HG03378 (cell line): ENCODE measurements around the gene HBA1.
"Not testable (repeated sequence)": the region's sequence is repeated elsewhere in the genome, so short reads cannot be mapped to it uniquely, and the experiment has no call there.

Source experiments
- ATAC-seq: cut with Tn5 transposase; IDR thresholded peaks from one replicate; pipeline ENCODE4 v1.9.1; 2021; ENCODE audit warnings: mild to moderate bottlenecking, moderate library complexity; ENCODE audit not compliant: unreplicated experiment

The HBA1 gene

DNA sequence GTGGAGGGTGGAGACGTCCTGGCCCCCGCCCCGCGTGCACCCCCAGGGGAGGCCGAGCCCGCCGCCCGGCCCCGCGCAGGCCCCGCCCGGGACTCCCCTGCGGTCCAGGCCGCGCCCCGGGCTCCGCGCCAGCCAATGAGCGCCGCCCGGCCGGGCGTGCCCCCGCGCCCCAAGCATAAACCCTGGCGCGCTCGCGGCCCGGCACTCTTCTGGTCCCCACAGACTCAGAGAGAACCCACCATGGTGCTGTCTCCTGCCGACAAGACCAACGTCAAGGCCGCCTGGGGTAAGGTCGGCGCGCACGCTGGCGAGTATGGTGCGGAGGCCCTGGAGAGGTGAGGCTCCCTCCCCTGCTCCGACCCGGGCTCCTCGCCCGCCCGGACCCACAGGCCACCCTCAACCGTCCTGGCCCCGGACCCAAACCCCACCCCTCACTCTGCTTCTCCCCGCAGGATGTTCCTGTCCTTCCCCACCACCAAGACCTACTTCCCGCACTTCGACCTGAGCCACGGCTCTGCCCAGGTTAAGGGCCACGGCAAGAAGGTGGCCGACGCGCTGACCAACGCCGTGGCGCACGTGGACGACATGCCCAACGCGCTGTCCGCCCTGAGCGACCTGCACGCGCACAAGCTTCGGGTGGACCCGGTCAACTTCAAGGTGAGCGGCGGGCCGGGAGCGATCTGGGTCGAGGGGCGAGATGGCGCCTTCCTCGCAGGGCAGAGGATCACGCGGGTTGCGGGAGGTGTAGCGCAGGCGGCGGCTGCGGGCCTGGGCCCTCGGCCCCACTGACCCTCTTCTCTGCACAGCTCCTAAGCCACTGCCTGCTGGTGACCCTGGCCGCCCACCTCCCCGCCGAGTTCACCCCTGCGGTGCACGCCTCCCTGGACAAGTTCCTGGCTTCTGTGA is at the start of gene HBA1:
Gene HBA1 (plus strand): TSS at position 204 of the 906 bp plus-strand sequence. CDS start 37 bp downstream, at position 241.
- not testable (repeated sequence) for ATAC-seq

DNA sequence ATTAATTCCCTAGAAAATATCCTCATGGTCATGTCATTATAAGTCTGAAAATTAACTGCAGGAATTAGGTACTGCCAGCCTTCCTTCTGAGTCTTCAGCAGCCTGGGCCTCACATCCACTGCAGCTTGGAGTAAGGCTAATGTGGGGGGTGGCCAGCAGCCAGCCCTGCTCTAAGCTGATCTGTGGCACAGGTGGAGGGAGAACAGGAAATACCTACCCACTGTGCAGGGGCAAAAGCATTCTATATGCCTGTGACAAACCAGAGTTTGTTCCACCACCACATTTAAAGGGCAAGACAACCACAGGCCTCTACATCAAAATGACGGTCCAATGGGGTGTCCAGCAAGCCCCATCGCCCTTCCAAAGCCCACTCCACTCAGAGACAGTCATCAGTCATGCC is 47.4 kb upstream of the HBA1 start:
- ATAC-seq = no peak

DNA sequence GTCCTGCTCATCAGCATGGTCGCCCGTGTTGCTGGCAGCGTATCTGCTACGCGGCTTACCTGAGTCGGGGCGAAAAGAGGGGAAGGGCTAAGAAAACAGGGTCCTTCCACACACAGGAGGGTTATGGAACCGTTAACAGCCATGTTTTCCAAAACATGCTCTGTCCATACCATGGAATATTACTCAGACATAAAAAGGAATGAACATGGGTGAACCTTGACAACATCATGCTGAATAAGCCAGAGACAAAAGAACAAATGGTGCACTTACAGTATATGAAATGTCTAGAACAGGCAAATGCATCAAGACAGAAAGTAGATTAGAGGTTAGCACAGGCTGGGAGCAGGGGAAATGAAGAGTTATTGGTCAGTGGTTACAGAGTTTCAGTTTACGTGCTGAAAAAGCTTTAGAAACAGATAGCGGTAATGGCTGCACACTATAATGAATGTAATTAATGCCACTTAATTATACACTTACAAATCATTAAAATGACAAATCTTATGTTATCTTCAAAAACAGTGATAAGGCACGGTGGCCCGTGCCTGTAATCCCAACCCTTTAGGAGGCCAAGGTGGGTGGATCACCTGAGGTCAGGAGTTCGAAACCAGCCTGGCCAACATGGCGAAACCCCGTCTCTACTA is 45.8 kb upstream of the HBA1 start:
- no peak for ATAC-seq

DNA sequence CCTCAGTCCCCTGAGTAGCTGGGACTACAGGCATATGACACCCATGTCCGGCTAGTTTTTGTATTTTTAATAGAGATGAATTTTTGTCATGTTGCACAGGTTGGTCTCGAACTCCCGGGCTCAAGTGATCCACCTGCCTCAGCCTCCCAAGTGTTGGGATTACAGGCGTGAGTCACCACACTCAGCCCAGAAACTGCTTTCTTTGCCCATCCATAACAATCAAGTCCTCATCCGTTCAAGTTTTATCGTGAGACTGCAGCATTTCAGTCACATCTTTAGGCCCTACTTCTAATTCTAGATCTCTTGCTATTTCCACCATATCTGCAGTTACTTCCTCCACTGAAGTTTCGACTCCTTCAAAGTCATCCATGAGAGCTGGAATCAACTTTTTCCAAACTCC is 44.4 kb upstream of the HBA1 start:
- ATAC-seq = no peak

DNA sequence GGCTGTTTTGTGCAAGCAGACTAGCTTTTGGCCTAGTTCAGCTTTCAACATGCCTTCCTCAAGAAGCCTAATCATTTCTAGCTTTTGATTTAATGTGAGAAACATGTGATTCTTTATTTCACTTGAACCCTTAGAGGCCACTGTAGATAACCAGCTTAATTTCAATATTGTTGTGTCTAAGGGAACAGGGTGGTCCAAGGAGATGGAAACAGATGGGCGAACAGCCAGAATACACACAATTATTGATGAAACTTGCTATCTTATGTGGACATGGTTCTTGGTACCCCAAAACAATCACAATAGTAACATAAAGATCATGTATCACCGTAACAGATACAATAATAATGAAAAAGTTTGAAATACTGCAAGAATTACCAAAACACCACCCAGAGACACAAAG is 42.8 kb upstream of the HBA1 start:
- ATAC-seq = no peak

DNA sequence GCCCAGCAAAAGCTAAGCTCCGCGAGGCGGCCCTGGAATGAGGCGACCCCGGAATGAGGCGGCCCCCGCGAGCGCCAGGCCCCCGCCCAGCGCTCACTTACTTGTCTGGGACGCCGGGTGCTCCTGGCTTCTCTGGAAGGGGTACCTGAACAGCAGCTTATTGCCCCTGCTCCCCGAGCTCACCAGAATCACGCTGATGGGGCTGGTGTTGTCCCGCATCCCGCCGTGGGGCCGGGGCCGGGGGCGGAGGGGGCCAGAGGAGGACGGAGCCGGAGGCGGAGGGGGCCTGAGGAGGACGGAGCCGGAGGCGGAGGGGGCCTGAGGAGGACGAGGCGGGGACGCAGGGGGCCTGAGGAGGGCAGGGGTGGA is 38.4 kb upstream of the HBA1 start:
- no peak for ATAC-seq

DNA sequence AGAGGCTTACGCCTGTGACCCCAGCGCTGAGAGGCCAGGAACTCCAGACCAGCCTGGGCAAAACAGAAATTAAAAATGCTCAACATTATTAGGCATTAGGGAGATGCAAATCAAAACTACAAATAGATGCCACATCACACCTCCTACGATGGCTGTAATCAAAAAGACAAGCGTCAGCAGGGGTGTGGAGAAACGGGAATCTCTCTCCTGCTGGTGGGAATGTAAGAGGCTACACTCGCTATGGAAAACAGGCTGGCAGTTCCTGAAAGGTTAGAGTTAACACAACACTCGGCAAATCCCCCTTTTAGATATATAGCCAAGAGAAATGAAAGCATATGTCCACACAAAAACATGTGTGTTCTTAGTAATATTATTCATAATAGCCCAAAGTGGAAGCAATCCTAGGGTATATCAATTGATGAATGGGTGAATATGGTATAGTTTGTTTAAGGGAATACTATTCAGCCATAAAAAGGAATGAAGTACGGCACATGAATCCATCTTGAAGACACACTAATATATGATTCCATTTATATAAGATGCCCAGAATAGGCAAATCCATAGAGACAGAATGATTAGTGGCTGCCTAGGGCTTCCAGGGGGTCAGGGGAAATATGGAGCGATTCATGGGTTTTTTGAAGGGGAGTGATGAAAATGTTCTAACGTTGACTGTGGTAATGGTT is 36.2 kb upstream of the HBA1 start:
- ATAC-seq = no peak

DNA sequence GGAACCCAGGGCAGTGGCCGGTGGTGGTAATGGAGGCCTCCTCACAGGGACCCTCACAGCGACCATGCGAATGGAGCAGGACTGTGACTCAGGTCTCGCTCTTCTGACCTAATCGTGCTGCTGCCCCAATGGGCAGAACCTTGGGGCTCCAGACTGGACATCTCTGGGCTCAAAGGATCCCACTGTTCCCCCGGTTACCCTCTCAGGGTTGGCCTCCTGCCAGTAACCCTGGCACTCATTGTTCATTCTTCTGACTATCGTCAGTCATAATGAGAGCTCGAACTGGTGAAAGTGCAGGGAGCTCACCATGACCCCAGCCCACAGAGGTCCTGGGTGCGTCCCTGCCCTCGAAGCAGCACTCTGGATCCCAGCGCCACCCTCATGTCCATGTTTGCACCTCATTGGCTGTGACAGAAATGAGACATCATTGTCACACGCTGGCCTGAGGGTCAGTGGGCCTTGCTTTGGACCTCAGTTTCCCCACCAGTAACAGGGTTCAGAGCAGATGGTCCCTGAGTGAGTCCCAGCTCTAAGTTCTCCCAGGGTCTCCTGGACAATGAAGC is 34.0 kb upstream of the HBA1 start:
- no peak for ATAC-seq

DNA sequence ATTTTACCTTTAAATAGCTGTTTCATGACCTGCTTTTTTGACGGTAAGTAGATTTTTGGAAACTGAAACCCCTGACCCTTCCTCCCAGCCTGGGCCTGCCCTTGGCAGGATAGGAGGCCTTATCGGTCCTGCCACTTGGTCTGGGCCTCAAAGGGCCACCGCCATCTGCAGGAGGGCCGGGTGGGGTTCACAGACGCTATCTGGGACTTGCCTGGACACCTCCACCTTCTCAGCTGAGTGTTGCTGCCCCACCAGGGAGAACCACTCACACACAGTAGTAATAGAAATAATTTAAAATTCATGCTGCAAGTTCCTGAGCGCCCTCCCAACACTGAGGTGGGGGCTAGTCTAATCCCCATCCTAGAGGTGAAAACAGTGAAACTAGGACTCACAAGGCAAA is 33.4 kb upstream of the HBA1 start:
- no peak for ATAC-seq

DNA sequence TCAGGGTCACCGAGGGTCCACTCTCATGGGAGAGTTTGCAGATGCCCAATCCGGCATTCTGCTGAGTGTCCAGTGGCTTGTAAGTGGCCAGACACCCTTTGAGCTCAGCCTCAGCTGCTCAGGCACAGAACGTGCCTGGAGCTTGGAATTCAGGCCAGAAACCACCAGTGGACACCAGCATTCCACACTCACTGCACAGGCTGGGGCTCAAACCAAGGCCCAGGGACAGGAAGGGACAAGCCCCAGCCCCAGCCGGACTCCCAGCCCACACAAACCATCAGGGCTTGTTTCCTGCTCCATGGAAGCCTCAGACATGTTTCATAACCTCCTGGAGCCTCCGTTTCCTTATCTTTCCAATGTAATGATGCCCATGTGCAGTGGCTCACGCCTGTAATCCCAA is 33.0 kb upstream of the HBA1 start:
- ATAC-seq = no peak

DNA sequence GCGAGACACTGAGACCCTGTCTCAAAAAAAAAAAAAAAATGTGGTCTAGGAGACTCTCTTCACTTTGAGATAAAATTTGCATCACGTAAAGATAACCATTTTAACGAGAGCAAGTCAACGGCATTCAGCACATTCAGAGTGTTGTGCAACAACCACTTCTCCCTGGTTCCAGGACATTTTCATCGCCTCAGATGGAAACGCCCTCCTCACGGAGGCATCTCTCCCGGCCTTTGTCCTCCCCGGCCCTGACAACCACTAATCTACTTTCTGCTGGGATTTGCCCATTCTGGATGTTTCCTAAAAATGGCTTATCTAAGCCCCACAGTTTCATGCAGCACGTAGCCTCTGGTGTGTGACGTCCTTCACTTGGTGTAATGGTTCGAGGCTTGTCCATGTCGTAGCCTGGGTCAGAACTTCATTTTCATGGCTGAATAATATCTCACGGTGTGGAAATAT is 31.7 kb upstream of the HBA1 start:
- no peak for ATAC-seq

DNA sequence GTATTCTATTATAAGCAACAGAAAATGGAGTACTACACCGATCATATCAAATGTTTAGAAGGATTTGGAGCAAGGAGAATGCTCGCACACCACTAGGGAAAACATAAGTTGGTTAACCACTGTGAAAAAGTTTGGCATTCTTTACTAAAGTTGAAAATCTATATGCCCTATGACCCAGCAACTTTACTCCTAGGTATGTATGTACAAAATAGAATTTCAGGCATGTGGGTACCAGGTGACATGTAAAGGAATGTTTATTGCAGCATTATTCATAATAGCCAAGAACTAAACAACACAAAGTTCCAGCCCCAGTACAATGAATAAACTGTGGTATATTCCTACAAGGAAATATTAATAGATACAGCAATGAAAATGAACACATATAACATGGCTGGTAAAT is 29.8 kb upstream of the HBA1 start:
- no peak for ATAC-seq

DNA sequence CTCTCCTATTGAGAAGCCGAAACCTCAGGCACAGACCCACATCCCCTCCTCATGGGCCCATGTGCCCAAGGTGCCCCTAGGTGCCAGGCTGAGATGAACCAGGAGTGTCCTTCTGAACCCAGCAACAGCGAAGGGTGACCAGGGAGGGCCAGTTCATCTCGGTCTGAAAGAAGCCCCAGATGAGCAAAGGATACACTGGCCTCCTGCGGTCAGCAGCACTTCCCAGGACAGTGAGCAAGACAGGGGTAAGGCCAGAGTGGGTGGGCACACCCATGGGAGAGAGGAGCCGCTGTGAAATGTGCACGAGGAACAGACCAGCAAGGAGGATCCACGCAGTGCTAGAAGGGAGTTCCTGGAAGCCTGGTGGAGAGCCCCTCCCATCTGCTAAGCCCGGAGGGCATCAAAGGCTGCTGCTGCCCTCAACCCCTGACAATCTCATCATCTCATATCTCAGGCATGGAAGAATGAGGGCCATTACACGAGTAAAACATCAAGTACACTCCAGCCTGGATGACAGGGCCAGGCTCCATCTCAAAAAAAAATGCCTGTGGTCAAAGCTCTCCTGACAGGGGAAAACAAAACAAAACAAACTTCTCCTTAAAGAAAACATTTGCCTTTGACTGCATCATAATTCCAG is 27.3 kb upstream of the HBA1 start:
- ATAC-seq = no peak

DNA sequence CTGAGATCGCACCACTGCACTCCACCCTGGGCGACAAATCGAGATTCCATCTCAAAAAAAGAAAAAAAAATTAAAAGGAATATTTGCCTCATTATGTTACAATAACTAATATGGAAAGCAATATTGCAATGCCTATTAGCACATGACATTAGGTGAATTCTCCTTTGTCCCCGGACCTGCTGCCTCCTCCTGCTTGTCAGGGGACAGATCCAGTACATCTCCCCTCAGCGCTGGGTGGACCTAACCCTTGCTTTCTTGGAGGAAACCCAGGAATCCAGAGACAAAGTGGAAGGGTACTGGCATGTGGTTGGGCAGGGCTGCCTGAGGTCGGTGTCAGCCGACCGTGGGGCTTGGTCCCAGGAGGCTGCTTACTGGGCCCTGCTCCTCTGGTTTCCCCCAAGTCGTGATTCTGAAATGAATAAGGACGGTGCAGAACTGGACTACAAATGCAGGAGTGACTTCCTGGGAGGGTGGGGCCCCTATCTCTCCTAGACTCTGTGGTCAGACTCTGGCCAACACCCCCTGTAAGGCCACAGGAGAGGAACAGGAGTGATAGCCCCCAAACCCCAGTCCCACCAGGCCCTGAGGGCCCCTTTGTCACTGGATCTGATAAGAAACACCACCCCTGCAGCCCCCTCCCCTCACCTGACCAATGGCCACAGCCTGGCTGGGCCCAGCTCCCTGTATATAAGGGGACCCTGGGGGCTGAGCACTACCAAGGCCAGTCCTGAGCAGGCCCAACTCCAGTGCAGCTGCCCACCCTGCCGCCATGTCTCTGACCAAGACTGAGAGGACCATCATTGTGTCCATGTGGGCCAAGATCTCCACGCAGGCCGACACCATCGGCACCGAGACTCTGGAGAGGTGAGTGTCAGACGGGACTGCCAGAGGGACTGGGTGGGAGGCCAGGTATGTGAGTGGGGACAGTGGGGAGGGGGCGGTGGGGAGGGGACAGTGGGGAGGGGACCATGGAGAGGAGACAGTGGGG is 24.0 kb upstream of the HBA1 start, which contains the start of gene HBZ:
Gene HBZ (plus strand): TSS at position 504 of the 988 bp plus-strand sequence. CDS start 266 bp downstream, at position 770.
- ATAC-seq = no peak

DNA sequence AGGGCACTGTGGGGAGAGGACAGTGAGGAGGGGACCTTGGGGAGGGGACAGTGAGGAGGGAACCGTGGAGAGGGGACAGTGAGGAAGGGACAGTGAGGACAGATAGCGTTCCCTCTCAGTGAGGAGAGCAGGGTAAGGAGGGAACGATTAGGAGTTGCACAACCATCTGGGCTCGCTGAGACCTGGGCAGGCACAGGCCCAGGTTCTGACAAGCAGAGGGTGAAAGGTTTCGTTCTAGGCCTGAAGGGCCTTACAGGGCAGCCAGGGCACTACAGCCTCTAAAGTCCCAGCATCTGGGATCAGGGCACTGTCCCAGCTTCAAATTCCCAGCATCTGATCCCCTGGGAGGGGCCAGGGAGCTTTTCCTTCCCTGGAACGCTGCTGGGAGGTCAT is 23.4 kb upstream of the HBA1 start:
- not testable (repeated sequence) for ATAC-seq

DNA sequence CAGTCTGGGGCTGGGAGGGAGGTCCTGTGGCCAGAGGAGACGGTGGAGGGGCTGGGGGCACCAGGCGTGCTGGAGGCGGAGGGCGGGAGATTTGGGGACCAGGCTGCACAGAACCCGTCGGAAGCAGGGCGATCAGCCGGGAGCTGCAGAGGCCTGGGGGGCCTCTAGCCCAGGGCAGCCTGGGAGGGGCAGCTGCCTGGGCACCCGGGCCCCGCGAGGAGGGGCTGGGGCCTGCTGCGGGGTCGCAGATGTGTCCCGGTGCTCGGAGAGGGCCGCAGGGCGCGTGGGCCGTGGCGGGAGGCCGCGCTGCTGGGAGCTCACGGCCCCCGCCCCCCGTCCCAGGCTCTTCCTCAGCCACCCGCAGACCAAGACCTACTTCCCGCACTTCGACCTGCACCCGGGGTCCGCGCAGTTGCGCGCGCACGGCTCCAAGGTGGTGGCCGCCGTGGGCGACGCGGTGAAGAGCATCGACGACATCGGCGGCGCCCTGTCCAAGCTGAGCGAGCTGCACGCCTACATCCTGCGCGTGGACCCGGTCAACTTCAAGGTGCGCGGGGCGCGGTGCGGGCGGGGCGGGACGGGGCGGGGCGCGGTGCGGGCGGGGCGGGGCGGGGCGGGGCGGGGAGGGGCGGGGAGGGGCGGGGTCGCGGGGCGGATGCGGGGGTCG is 22.8 kb upstream of the HBA1 start:
- ATAC-seq = not testable (repeated sequence)

DNA sequence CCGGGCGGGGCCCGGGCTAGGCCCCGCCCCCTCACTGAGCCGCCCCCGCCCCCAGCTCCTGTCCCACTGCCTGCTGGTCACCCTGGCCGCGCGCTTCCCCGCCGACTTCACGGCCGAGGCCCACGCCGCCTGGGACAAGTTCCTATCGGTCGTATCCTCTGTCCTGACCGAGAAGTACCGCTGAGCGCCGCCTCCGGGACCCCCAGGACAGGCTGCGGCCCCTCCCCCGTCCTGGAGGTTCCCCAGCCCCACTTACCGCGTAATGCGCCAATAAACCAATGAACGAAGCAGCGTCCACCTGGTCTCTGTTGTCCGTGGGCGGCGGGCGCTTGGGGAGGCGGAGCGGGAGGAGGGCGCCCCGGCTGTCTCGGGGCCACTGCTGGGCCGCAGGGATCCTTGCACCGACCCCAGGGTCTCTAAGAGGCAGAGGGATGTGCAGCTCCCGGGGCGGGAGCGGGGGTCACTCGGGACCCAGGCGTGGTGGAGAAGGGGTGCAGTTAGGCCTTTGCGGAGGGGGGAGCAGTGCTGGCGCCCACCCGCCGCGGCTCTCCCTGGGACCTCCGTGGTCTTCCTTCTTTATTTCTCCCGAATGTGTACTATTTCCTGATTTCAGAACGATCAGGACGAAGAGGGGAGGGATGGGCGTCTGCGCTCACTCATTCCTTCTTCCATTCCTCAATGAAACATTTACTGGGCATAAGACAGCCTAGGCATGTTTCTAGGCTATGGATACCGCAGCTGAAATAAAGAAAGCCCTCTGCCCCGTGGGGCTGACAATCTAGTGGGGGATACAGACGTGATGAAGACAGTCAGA is 22.1 kb upstream of the HBA1 start:
- ATAC-seq = no peak

DNA sequence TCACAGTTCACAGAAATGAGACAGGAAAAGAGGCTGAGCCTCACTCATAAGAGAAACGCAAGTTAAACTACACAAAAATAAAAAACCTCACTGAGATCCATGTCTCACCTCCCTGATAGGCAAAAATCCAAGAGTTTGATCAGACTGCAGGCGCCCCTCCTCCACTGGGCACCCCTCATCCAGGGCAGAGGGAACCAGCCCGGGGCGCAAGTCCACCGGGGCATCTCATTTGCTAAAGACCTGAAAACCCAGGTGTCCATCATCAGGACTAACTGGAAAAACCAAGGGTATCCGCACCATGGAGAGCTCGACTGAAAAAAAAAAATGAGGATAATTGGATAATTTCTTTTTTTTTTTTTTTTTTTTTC is 21.5 kb upstream of the HBA1 start:
- no peak for ATAC-seq
